Esophagus muscularis mucosa (tissue), 4 donors: ENCODE measurements around the gene HOXA9. TPM values are rescaled to one million over a fixed set of nuclear protein-coding genes. Genes with fewer than 3 reads are reported as not detected.

Experiments
- DNase-seq: peaks from one replicate; pipeline ENCODE4 v3.0.0-alpha.2; 2017; ENCODE audit errors: extremely low spot score
- H3K27ac ChIP-seq, 4 donors: fragments of 200-600 bp; sonication (generic); replicated peaks in 1 of 4; 1 replicate in 3 of 4; 2 replicates in 1 of 4; pipeline ENCODE4 v1.5.1; 2016 to 2019; ENCODE audit warnings: mild to moderate bottlenecking in 1 of 4
- H3K27me3 ChIP-seq, 4 donors: fragments of 200-600 bp; sonication (generic); one replicate each; pipeline versions ENCODE4 v1.5.1 to v1.6.0; 2016 to 2019
- H3K36me3 ChIP-seq, 4 donors: fragments of 200-600 bp; sonication (generic); one replicate each; pipeline ENCODE4 v1.5.1; 2016 to 2019
- H3K4me1 ChIP-seq, 4 donors: fragments of 200-600 bp; sonication (generic); one replicate each; pipeline ENCODE4 v1.5.1; 2016 to 2019
- H3K4me3 ChIP-seq, 4 donors: fragments of 200-600 bp; sonication (generic); 1 replicate in 2 of 4; 2 replicates in 2 of 4; pipeline ENCODE4 v1.5.1; 2016 to 2019; ENCODE audit warnings: mild to moderate bottlenecking in 4 of 4, moderate library complexity in 1 of 4
- H3K9me3 ChIP-seq, 4 donors: fragments of 200-600 bp; sonication (generic); 1 replicate in 3 of 4; 2 replicates in 1 of 4; pipeline ENCODE4 v1.5.1; 2016 to 2019
- EP300 ChIP-seq: sonication (generic); formaldehyde crosslinking; IDR thresholded peaks from one replicate; pipeline ENCODE4 v1.6.1; 2017; ENCODE audit warnings: antibody characterized with exemption
- POLR2A ChIP-seq: fragments of 450-650 bp; IDR thresholded peaks from one replicate; pipeline ENCODE4 v1.6.1; 2017; ENCODE audit warnings: antibody characterized with exemption, moderate library complexity, mild to moderate bottlenecking, low read depth
- POLR2AphosphoS5 ChIP-seq, 2 donors: sonication (generic); formaldehyde crosslinking; IDR thresholded peaks; one replicate each; pipeline ENCODE4 v1.6.1; 2017; ENCODE audit warnings: antibody characterized with exemption in 2 of 2
- WGBS: methylation state at CpG from one replicate; pipeline ENCODE4 v1.1.5; 2018; 5-methylcytosine and 5-hydroxymethylcytosine counted together
- intact Hi-C: fragments of 100-400 bp; cut with DNase I; formaldehyde crosslinking; loops from one replicate; pipeline ENCODE4 v1.15.1; 2023
- total RNA-seq, 4 donors: library from RNA; depleted of rRNA; stranded (reverse); fragments of >200 nt; gene quantifications; one replicate each; pipeline versions ENCODE4 v1.1.0 to v1.2.1, GENCODE V29; 2016
- TF ChIP-seq, protein P1 (sequence below), 3 experiments: fragments of 200-600 bp in 2 of 3; fragments of 450-650 bp in 1 of 3; sonication (generic) in 2 of 3; IDR thresholded peaks; one replicate each; pipeline ENCODE4 v1.5.1; 2017 to 2019; ENCODE audit warnings: antibody characterized with exemption in 3 of 3, mild to moderate bottlenecking in 2 of 3, moderate library complexity in 1 of 3

The HOXA9 gene
- total RNA-seq, 4 donors from 2014 or later, result 0.50 TPM; not detected in 3

DNA sequence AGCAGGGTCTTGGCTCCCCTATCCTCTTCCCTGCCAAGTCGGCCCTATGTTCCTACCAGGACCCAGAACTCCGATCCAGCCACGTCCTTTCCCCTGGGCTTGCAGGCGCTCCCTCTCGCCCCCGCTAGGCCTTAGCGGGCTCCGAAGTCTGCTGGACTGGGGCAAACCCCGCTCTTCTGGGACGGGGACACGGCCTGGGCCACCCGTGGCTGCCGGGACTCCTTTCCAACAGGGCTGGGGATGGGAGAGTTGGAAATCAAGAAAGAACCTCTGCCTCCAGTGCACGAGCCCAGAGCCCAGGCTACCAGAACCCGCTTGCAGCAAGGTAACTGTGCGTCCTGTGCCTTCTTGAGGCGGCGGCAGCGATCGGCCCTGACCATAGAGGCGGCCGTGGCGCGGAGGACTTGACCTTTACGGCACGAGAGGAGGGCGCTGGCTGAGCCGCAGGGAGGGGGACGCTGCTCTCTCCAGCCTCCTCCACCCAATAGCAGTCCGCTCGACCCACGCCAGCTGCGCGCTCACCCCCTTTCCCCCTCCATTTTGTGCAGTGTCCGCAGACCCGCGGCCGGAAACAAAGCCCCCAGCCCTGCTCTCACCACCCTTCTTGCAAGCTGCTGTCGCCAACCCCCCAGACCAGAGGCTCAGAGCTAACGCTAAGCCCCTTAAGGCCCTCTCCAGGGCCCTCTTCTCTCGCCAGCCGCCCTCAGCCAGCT lies 26.7 kb upstream of the HOXA9 start:
- 21% methylated on average over 23 of the region's 42 CpGs for WGBS
- Histone ChIP-seq H3K27me3 (peaks cover 0 to 100% (median 93%) of the 10 kb centered on the region in 4 donors), H3K4me1 (peaks cover 26 to 45% (median 39%) of the 10 kb centered on the region in 4 donors), H3K36me3 (no peaks in the 10 kb centered on the region), H3K27ac (no peak overlapping the region), H3K9me3 (no peaks in the 10 kb centered on the region), H3K4me3 (peak overlapping the region; percentile 31 to 49 (median 36))
- TF ChIP-seq EP300 (no peak), POLR2A (no peak), POLR2AphosphoS5 (IDR thresholded peaks at IDR 0.05) (no peak)
- TF ChIP-seq, protein P1, sequence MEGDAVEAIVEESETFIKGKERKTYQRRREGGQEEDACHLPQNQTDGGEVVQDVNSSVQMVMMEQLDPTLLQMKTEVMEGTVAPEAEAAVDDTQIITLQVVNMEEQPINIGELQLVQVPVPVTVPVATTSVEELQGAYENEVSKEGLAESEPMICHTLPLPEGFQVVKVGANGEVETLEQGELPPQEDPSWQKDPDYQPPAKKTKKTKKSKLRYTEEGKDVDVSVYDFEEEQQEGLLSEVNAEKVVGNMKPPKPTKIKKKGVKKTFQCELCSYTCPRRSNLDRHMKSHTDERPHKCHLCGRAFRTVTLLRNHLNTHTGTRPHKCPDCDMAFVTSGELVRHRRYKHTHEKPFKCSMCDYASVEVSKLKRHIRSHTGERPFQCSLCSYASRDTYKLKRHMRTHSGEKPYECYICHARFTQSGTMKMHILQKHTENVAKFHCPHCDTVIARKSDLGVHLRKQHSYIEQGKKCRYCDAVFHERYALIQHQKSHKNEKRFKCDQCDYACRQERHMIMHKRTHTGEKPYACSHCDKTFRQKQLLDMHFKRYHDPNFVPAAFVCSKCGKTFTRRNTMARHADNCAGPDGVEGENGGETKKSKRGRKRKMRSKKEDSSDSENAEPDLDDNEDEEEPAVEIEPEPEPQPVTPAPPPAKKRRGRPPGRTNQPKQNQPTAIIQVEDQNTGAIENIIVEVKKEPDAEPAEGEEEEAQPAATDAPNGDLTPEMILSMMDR (IDR thresholded peaks at IDR 0.05), result no peak
- intact Hi-C loops, result loop anchor here (10.0 kb wide), 2 partner anchors 833 to 903 kb away; no protein-coding TSS in a partner anchor
- DNase-seq, result no peak

DNA sequence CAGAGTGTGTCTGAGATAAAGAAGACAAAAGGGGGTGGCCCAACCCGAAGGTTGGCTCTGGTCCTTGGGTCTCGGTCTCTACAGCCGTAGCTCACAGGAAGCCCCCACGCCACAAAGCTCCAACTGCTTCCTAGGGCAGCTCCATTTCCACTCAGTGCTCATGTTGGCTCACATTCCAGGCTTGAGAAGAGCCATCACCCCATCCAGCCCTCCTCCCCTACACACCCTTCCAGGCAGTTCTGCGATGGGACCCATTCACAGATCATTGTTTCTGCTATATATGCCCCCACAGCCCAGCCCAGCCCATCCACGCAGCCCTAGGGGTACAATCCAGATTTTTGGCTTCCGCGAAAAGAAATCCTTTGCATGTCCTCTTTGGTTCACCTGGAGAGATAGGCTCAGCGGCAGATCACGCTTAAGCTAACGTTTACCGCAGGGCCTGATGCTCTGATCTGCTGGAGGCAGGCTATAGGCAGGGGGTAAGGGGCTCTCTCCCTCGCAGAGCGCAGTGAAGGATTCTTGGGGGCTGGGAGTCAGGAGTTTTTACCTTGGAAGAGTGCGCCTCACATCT lies 25.9 kb upstream of the HOXA9 start:
- Histone ChIP-seq H3K27ac (no peak overlapping the region), H3K27me3 (peaks cover 1 to 100% (median 93%) of the 10 kb centered on the region in 4 donors), H3K36me3 (no peaks in the 10 kb centered on the region), H3K4me1 (peaks cover 26 to 48% (median 37%) of the 10 kb centered on the region in 4 donors), H3K9me3 (no peaks in the 10 kb centered on the region), H3K4me3 (no peak overlapping the region)
- WGBS, result 40% methylated on average over 15 of the region's 15 CpGs
- TF ChIP-seq POLR2AphosphoS5 (IDR thresholded peaks at IDR 0.05) (no peak), POLR2A (no peak)
- TF ChIP-seq, protein P1 (IDR thresholded peaks at IDR 0.05), result no peak
- intact Hi-C loops, result loop anchor here (10.0 kb wide), 2 partner anchors 834 to 904 kb away; no protein-coding TSS in a partner anchor
- no peak for DNase-seq

DNA sequence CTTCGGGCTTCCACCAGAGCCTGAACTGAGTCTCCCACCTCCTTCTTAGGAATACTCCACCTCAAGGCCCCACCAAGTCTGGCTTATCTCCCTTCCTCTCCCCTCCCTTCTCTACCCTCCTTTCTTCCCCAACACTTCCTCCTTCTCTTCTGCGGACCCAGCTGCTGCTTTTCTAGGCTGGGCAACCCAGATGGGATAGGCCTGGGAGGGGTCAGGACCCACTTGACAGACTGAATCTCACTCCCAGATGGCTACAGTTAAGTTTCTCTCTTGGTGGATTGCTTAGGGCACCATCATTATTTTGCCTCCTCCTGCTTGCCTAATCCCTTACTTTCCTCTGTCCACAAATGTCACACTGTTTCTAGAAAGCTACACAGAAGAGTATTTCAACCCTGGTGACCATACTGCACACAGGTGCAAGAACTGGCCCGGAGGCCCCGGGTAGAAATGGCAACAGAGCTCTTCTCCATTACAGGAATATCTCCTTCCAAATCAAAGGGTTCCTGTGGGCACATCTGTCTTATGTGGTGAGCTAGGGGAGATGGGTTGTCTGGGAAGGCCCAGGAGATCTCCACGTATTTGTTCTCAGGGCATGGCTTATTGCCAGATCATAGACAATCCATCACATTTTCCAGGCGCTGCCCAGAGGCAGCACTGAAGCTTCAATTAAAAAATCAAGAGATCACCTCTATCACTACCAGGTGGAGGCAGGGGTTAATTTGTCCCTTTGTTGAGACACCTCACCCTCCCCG lies 24.8 kb upstream of the HOXA9 start:
- Histone ChIP-seq H3K4me1 (peaks cover 29 to 59% (median 46%) of the 10 kb centered on the region in 4 donors), H3K27me3 (peaks cover 5 to 100% (median 95%) of the 10 kb centered on the region in 4 donors), H3K27ac (no peak overlapping the region), H3K9me3 (no peaks in the 10 kb centered on the region), H3K36me3 (no peaks in the 10 kb centered on the region), H3K4me3 (no peak overlapping the region)
- 53% methylated on average over 7 of the region's 7 CpGs for whole genome bisulfite sequencing
- intact Hi-C loops, result loop anchor here (10.0 kb wide), 2 partner anchors 835 to 905 kb away; no protein-coding TSS in a partner anchor
- no peak for DNase-seq
- no peak for TF ChIP-seq POLR2A
- TF ChIP-seq EP300, result no peak
- no peak for TF ChIP-seq POLR2AphosphoS5 (IDR thresholded peaks at IDR 0.05)
- TF ChIP-seq, protein P1 (IDR thresholded peaks at IDR 0.05), result no peak

DNA sequence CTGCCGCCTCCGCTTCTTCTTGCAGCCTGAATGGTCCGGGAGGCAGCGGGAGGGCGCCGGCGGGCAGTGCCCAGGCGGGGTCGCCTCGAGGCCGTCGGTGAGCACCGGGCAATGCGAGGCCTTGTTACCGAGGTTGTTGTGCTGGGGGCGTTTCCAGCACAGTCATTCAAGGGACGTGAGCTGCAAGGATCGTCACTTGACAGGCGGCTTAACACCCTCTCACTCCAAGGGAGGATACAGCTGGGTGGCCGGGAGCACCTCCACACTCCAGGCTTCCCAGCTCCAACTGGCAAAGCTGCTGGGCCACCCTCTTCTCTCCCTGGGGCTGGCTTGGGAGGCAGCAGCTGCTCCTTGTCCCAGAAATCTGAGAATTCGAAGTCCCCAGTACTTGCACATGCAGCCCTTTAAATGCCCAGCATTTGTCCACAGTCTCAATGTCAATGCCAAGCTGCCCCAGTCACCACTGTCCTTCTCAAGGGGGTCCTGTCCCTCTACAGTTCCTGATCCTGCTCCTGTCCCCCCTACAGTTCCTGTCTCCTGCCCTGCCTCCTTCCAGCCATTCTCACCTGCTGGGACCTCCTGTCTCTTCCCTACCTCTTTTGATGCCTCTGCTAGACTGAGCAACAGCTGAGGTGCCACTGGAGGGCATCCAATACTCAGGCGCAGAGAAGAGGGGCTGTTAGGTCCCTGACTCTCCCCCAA lies 24.1 kb upstream of the HOXA9 start:
- intact Hi-C loops, result no loop called here
- peaks cover 5 to 100% (median 95%) of the 10 kb centered on the region in 4 donors for H3K27me3 ChIP-seq
- no peaks in the 10 kb centered on the region for H3K9me3 ChIP-seq
- 27% methylated on average over 7 of the region's 22 CpGs for WGBS
- H3K36me3 ChIP-seq, result no peaks in the 10 kb centered on the region
- H3K4me1 ChIP-seq, result peaks cover 36 to 66% (median 54%) of the 10 kb centered on the region in 4 donors
- TF ChIP-seq POLR2A (no peak), POLR2AphosphoS5 (IDR thresholded peaks at IDR 0.05) (no peak), EP300 (no peak)
- peak overlapping the region in 3 of 4 donors; percentile 20 to 27 (median 21) for H3K4me3 ChIP-seq
- no peak overlapping the region for H3K27ac ChIP-seq
- DNase-seq, result no peak
